A204.1 (cell line): ENCODE results near the gene RCN2.

Source experiments
- FAIRE-seq: peaks from 2 replicates; lab custom pipeline; 2012; peaks lifted over from hg19 to GRCh38; lab: Jason Lieb, UNC

The RCN2 gene

DNA sequence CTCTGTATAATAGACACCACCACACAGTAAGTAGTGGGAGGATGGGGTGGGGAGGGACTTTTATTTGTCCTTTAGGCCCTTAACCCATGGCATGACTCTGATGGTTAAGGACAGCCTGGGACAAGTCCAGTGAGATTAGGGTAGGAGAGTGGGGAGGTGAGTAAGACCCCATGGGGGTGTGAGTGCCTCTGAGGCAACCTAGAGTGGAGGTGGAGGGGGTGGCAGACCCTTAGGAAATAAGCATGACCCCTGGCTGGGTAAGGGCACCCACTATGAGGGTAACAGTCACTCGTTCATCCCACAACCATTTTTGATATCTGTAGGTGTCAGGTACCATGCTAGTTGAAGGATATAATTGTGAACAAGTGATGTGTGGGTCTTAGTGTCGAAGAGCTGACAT is 42.4 kb downstream of the RCN2 start:
- FAIRE-seq = no peak

DNA sequence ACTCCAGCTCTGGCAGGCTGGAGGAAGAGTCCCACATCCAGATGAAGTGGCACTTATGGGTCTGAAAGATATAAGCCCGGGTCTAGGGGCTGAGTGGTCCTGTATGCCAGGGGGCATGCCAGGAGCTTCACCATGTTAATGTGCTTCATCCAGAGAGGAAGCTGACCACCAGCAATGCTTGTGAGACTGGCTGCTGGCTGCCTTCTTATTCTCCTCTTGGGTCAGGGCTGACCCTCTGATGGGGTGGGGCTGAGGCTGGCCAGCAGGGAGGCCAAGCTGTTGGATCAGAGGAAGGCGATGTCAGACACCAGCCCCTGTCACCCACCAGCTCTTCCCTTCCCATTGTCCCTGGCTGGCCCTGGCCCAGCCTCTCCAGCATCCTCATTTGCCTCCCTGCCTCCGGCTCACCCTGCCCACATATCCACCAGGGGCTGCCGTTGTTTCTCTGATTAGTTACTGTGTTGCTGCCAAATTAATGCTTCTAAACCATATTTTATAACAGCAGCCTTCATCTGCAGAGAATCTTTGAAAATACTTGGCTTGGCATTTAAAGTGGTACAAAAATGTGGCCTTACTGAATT is 43.0 kb downstream of the RCN2 start:
- FAIRE-seq = no peak

DNA sequence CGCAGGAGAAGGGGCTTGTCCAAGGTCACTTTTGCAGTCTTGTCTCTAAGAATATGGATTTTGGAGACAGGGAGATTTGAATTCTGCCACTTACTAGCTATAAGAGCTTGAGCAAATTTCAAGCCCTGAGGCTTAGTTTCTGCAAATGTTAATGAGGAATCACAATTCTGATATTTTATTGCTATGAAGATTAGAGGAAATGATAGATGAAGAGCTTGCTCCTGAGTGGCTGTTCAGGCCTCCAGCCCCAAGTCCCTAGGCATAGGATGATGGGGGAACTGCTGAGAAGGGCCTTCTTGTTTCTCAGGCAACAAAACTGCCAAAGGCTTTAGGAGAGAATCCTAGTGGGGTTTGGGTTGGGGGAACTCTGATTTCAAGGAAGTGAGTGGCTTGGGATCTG is 44.6 kb downstream of the RCN2 start:
- FAIRE-seq = no peak

DNA sequence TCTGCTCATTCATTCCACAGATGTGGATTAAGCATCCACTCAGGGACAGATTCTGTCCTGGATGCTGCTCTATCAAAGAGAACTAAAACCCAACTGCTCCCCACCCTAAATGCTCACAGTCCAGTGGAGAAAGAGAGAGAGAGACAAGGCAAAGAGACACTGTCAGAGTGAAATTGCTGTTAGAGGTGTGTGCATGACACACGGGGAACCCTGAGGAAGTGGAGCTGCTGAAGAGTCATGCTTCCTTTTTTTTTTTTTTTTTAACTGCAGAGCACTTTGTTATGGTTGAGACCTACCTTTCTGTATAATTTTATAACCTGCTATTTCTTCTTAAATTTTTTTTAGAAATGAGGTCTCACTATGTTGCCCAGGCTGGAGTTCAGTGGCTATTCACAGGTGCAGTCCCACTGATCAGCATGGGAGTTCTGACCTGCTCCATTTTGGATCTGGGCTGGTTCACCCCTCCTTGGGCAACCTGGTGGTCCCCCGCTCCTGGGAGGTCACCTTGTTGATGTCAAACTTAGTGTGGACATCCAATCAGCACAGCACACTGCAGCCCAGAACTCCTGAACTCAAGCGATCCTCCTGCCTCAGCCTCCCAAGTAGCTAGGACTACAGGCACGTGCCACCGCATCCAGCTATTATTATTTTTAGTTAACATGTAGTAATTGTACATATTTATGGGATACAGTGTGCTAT is 45.2 kb downstream of the RCN2 start:
- no peak for FAIRE-seq

DNA sequence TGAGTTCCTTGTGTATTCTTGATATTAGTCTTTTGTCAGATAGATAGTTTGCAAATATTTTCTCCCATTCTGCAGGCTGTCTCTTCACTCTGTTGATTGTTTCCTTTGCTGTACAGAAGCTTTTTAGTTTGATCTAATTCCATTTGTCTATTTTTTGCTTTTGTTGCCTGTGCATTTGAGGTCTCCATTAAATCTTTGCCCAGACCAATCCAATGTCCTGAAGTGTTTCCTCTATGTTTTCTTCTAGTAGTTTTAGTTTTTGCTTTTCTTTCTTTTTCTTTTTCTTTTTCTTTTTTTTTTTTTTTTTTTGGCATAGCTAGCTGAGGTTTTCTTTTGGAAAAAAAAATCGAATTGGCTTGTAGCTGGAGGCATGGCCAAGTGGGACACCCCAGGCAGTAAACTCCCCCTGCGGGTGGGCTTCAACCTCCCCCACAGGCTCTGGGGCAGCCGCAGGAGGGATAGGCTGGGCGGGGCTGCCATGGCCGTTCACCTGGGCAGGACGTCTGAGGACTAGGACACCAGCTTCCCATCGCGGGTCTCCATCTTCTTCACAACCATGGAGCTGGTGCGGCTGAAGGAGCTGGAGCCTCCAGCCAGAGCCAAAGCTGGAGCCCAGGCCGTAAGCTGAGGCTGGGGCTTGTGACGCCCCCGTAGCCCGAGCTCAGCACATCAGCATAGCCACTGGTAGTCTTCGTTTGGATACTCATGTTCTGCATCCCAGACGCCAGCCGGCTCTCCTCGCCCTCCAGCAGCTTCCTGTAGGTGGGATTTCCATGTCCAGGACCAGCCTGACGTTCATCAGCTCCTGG is 47.2 kb downstream of the RCN2 start:
- FAIRE-seq = no peak

DNA sequence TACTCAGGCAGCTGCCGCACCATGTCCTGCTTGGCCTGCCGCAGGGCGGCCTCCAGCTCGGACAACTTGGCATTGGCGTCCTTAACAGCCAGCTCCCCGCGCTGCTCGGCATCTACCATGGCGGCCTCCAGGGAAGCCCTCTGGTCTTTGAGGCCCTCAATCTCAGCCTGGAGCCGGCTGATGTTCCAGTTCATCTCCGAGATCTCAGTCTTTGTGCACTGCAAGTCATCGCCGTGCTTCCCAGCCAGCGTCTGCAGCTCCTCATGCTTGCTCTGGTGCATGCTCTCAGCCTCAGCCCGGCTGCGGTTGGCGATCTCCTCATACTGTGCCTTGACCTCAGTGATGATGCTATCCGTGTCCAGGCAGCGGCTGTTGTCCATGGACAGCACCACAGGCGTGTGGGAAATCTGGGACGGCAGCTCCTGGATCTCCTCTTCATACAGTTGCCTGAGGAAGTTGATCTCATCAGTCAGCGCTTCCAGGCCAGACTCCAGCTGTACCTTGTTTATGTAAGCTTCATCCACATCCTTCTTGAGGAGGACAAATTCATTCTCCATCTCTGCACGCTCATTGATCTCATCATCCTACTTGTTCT is 47.9 kb downstream of the RCN2 start:
- FAIRE-seq = no peak

DNA sequence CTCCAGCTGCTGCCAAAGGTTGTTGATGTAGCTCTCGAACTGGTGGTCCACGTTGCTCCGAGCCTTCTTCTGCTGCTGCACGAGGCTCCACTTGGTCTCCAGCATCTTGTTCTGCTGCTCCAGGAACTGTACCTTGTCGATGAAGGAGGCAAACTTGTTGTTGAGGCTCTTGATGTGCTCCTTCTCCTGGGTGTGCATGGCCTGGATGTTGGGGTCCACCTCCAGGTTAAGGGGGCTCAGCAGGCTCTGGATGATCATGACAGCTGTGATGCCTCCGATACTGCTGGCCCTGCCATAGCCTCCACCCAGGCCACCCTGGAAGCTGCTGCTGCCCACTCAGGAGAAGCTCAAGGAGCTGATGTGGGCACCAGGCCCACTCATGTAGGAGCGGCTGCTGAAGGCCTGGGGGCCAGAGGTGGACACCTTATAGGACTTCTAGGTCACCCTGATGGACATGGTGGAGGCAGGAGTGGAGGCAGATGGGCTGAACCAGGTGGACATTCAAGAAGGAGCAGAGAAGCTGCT is 48.5 kb downstream of the RCN2 start:
- FAIRE-seq = no peak

DNA sequence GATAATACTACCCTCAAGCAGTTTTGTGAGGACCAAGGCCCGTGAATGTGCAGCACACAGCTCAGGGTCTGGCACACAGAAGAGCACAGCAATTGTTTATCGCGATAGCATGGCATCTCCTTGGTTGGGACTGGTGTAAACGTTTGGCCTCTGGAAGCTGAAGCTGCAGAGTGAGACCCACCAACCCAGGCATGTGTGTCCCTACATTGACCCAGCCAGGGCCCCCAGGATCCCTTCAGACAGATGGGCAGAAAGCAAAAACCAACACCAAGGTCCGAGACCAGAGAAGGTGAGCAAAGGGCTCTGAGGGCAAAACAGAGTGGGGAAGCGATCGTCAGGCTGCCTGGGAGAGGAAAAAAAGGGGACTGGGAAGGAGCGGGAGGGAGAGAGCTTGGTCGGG is 50.8 kb downstream of the RCN2 start:
- FAIRE-seq = no peak

DNA sequence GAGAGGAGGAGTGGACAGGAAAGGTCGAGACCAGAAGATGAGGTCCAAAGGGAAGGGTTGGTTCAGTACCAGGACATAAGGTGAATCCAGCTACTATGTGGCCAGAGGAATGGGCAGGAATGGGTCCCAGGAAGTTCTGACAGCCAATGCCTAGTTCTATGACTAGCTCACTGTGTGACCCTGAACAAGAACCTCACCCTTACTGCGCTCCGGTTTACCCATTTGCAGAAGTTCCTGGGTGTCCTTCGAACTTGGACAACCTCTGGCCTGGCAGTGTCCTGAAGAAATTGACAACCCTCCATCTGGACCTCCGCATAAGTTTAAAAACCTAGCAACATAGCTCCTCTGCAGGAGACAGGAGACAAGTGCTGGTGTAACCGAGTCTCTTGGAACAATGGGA is 51.2 kb downstream of the RCN2 start:
- no peak for FAIRE-seq

DNA sequence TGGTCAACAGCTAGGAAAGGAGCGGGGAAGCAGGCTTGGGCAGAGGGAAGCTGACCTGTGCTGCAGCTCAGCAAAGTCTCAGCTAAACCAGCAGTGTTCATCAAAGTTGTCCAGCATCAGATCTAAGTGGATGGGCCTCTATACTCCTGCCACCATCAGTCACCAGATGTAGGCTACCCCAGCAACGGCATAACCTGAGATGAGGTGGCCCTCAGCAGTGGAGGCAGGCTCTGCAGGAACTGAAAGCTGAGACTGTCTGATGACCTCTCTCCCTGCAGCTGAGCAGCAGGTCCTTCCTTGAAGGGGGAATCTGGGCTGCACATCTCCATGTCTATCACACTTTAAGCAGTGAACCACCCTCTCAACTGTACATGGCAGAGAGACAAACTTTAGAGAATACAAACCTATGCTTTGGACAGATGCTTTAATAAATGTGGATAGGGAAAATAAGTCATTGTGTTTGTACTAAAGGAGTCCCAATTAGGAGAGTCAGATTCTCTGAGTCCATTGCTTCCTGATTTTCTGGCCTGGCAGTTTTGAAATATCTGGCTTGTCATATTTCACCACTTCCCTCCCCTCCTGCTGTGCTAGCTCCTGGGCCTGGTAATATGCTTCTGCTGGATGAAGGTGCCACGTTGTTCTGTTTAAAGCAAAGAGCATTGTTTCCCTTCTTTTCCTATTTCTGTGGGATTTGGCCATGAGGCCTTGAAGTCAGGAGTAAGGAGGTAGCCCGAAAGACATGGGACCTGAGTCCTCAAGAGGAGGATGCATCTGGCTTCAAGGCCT is 52.2 kb downstream of the RCN2 start:
- FAIRE-seq = no peak

DNA sequence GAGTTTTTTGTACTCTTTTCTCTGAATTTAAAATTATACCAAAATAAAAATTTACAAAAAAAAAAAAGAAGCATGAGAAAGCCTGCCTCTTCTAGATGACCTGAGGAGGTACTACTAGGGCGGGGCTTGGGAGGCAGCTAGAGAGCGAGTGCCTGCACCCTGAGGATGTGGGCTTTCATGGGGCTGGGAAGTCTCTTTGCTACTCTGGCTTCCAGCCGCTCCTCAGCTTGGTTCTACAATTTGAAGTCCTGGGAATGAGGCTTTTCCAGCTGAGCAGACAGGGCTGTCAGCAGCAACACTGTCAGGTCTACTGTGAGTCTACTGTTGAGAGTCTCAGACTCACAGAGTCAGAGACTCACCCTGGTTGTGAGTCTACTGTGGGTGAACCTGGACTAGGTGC is 55.2 kb downstream of the RCN2 start:
- FAIRE-seq = no peak

DNA sequence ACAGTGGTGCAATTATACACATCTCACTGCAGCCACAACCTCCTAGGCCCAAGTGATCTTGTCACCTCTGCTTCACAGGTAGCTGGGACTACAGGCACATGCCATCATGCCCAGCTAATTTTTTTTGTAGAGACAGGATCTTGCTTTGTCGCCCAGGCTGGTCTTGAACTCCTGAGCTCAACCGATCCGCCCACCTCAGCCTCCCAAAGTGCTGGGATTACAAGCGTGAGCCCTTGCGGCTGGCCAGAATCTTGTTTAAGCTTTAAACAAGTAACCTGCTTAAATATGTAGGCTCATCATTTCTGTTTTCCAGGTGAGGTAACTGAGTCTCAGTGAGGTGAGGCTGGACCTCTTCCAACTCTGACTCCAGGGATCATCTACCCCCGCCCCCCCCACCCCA is 55.7 kb downstream of the RCN2 start:
- no peak for FAIRE-seq

DNA sequence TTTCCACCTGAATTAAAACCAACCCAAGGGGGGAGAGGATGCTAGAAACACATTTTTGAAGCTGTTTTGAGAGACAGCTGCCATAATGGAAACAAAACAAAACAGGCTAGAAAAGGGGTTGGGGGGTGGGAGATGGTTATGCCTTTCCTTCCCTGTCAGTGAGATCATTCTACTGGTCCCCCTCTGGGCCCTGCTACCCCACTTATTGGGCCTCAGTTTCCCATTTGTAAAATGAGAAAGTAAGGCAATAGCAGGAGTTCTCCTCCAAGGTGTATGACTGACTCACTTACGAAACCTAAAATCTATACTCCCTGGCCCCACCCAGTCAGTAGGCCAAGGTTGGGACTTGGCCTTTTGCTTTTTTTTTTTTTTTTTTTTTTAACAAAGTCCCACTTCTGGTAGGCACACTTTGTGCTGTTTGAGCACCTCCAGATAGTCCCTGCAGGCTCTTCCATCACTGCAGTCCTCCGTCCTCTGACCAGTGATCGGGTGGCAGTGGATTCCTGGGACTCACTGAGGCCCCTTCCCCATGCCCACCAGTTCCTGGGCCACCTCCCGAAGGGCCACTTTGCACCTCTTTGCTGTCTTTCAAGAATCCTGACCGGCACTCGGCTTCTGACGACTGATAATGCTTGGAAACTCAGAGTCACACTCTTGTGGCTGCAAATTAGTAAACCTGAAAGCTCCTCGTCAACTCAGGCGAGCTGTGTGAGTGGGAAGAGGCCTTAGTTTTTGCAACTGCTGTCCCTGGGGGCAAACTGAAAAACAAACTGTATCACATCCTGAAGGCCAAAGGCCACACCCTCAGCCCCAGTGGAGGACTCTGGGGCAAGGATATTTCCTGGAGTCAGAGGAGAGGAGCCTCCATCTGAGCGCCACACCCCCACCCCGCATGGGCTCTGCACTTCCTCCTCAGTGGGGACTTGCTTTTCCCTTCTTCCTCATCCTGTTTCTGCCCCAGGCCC is 56.6 kb downstream of the RCN2 start:
- no peak for FAIRE-seq

DNA sequence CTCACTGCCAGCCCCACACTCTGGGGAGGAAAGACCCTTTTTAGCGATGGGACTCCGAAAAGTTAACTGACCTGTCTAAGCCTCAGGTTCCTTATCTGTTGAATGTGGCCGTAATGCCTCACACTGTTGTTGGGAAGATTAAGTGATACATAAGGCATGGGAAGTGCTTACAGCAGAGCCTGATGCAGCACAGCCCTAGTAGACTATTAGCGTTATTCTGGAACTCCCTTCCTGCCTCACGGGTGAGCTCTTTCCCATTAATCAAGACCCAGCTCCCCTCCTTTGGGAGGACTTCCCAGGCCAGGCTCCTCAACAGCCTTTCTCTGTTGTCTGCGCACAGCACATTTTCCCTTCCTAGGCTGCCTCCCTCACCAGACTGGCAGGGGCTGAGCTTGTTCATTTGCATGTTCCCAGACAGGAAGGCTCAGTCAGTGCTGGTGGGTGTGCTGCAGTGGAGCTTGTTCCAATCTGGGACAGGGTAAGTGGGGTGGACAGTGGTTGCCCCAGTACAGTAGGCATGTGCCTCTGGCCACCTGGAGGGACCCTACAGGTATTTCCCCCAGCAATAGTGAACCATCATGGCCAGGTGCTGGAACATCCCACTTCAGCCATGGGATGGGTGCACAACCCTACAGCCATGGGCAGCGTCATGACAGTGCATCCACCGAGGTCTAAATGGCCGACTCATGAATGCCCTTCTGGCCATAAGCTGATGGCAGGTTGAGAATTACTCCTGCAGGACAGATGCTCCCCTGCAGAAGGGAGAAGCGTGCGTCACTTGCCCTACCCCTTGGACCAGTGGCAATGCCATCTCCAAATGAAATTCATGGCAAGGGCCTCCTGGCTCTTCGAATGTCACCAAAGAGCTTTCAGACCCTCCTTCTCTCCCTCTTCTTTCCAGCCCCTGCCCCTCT is 57.6 kb downstream of the RCN2 start:
- FAIRE-seq = no peak

DNA sequence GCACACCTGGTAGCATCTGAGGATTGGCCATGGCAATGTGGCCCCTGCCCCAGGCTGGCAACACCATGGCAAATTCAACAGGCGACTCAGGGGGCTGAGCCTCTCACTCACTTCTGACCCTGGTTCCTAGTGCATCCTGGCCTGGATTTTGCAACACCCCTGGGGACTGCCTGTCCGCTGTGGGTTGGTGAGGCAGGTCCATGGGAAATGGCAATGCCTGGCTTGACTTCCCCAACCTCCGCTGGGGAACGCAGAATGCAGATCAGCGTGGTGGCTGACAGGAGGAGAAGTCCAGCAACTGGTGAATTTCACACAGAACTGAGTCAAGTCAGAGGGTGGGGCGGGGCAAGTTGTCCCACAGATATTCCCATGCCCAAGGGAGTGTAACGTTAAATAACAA is 59.5 kb downstream of the RCN2 start:
- no peak for FAIRE-seq

DNA sequence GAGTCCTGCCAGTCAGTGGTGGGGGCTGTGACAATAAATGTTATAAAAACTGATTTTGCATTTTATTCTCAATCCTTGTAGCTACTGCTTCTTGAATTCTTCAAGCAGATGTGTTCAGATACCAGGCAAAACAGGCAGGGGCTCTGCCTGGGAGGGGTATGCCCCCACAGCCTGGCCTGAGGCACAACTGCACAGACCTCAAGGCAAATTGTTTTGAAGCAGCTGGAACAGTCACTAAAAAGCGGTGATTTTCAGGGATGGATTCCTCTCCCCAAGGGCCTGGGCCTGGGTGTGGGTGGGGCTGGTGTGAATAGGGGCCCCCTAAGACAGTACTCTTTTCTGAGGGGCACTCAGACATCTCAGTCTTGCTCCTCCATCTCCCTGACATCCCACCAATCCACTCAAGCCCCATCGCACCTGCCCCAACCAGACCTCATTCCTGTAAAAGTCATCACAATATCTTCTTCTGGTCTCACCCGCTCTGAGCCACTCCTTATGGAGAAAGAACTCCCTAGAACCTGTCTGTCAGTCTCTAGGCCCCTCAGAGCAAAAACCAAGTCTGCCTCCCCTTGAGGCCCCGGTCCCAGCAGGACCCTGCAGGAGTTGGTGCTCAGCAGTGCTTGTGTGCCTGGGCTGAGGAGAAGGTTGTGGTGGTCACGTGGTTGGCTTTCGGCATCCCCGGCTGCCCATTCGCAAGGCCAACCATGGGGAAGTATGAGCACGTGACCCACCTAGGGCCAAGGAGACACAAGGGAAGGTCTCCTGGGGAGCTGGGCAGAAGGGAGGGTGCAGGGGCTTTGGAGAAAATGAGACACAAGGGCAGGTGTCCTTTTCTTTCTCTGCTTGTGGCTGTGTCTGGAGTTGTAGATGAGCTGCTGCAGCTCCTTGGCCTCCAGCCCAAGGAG is 60.4 kb downstream of the RCN2 start:
- FAIRE-seq = no peak

DNA sequence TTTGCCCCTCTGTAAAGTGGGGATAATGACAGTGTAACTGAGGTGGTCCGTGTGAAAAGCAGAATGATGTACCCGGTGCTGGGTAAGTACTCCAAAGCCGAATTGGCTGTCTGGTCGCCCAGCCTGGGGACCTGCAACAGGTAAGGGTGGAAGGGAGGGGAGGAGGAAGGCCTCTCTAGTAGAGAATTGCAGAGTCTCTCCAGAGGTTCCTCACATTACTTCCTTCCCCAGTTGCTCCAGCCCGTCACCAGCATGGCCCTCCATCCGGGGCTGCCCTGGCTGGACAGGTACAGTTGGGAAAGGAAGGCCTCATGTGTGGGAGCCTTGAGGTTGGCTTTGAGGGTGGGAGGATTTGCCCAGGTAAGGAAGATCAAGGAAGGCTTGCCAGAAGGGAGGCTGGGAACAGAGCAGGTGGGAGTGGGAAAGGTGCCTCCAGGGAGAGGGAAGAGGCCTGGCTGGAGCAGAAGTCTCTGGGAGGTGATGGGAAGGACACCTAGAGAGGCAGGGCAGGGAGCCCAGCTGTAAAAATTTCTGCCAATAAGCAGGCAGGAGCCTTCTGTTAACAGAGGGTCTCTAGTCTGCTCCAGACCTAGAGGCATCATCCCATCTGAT is 61.7 kb downstream of the RCN2 start:
- FAIRE-seq = no peak

DNA sequence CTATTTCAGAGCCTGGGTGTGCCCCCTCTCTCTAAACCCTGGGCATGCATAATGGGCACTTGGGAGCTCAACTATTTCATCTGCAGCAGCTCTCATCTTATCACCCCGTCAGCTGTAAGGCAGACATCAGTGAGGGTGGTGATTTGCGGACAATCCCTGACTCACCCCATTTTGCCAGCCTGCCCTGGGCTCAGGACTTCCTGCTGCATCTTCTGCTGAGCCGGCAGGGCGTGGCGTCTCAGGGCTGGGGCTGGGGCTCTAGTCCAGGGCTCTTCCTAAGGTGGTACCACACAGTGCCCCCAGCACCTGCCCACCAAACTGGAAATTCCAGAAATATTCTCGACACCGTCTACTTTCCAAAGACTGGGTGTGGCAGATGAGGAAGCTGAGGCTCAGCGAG is 62.5 kb downstream of the RCN2 start:
- FAIRE-seq = no peak
